HUES64 (cell line): ENCODE results near the gene WNT9A.
"Not testable (repeated sequence)": the region's sequence is repeated elsewhere in the genome, so short reads cannot be mapped to it uniquely, and the experiment has no call there.

Experiments used
- H3K27ac ChIP-seq: 2 replicates; pipeline ENCODE4 v1.7.0; 2013; ENCODE audit warnings: low read depth, low read length, inconsistent platforms
- H3K27me3 ChIP-seq: 2 replicates; pipeline ENCODE4 v1.6.1; 2013; ENCODE audit warnings: mild to moderate bottlenecking, low read length; ENCODE audit not compliant: insufficient read depth
- H3K36me3 ChIP-seq: 2 replicates; pipeline ENCODE4 v1.6.1; 2013; ENCODE audit warnings: mild to moderate bottlenecking, low read length; ENCODE audit not compliant: insufficient read depth
- H3K4me1 ChIP-seq: 2 replicates; pipeline ENCODE4 v1.6.1; 2013; ENCODE audit warnings: mild to moderate bottlenecking, low read length, moderate library complexity; ENCODE audit not compliant: insufficient read depth
- H3K4me3 ChIP-seq: 2 replicates; pipeline ENCODE4 v1.5.1; 2013; ENCODE audit warnings: mild to moderate bottlenecking, low read length, moderate library complexity
- H3K9ac ChIP-seq: 2 replicates; pipeline ENCODE4 v1.6.1; 2013; ENCODE audit warnings: mild to moderate bottlenecking, low read depth, low read length
- H3K9me3 ChIP-seq: 2 replicates; pipeline ENCODE4 v1.6.1; 2013; ENCODE audit warnings: low read depth, low read length; ENCODE audit not compliant: insufficient read depth
- WGBS: fragments of 150-250, 120-280 bp; methylation state at CpG from one replicate; pipeline ENCODE4 v1.1.7; 2013; ENCODE audit warnings: missing lambda C conversion rate; 5-methylcytosine and 5-hydroxymethylcytosine counted together

WNT9A gene

GRCh38 chr1:227885135-227885647 is 62.5 kb downstream of the WNT9A start:
- H3K27me3 ChIP-seq = no peaks in the 10 kb centered on the region
- H3K36me3 ChIP-seq = no peaks in the 10 kb centered on the region
- WGBS = over 99% methylated on average over 8 of the region's 8 CpGs
- H3K4me1 ChIP-seq = peaks cover 3% of the 10 kb centered on the region; the same call in 1 of the 2 replicates
- no peak overlapping the region for H3K9ac ChIP-seq
- no peaks in the 10 kb centered on the region for H3K9me3 ChIP-seq
- H3K4me3 ChIP-seq = no peak overlapping the region
- no peak overlapping the region for H3K27ac ChIP-seq

GRCh38 chr1:227884370-227885134 is 63.2 kb downstream of the WNT9A start:
- WGBS = 93% methylated on average over 14 of the region's 15 CpGs
- Histone ChIP-seq H3K4me1 (peaks cover 3% of the 10 kb centered on the region; the same call in 1 of the 2 replicates), H3K27me3 (peaks cover 2% of the 10 kb centered on the region; the same call in 1 of the 2 replicates), H3K9ac (no peak overlapping the region), H3K36me3 (no peaks in the 10 kb centered on the region), H3K27ac (no peak overlapping the region), H3K4me3 (no peak overlapping the region), H3K9me3 (no peaks in the 10 kb centered on the region)

- Histone ChIP-seq H3K9ac (no peak overlapping the region), H3K27me3 (peaks cover 4% of the 10 kb centered on the region; the same call in 1 of the 2 replicates), H3K36me3 (no peaks in the 10 kb centered on the region), H3K9me3 (no peaks in the 10 kb centered on the region), H3K4me1 (peaks cover 3% of the 10 kb centered on the region; the same call in 1 of the 2 replicates), H3K27ac (no peak overlapping the region), H3K4me3 (no peak overlapping the region)
- WGBS = 94% methylated on average over 15 of the region's 15 CpGs
These were observed 64.0 kb downstream of the WNT9A start for GRCh38 chr1:227883641-227884301.

GRCh38 chr1:227883073-227883520 is 64.6 kb downstream of the WNT9A start:
- H3K27me3 ChIP-seq = peaks cover 4% of the 10 kb centered on the region; the same call in 1 of the 2 replicates
- no peak overlapping the region for H3K4me3 ChIP-seq
- no peaks in the 10 kb centered on the region for H3K9me3 ChIP-seq
- peaks cover 2% of the 10 kb centered on the region; the same call in 1 of the 2 replicates for H3K4me1 ChIP-seq
- no peak overlapping the region for H3K9ac ChIP-seq
- no peaks in the 10 kb centered on the region for H3K36me3 ChIP-seq
- no peak overlapping the region for H3K27ac ChIP-seq
- 93% methylated on average over 9 of the region's 9 CpGs for WGBS

- 89% methylated on average over 4 of the region's 4 CpGs for WGBS
- no peak overlapping the region for H3K9ac ChIP-seq
- no peak overlapping the region for H3K4me3 ChIP-seq
- H3K27ac ChIP-seq = no peak overlapping the region
- H3K36me3 ChIP-seq = no peaks in the 10 kb centered on the region
- peaks cover 4% of the 10 kb centered on the region; the same call in 1 of the 2 replicates for H3K27me3 ChIP-seq
- H3K9me3 ChIP-seq = no peaks in the 10 kb centered on the region
- no peaks in the 10 kb centered on the region for H3K4me1 ChIP-seq
These were observed 67.3 kb downstream of the WNT9A start for GRCh38 chr1:227880342-227880924.

GRCh38 chr1:227877810-227878209 is 69.9 kb downstream of the WNT9A start:
- H3K4me1 ChIP-seq, H3K27ac ChIP-seq, H3K9me3 ChIP-seq, H3K4me3 ChIP-seq, H3K27me3 ChIP-seq, H3K9ac ChIP-seq, H3K36me3 ChIP-seq: not testable (repeated sequence)
- WGBS = 100% methylated on average over 1 of the region's 3 CpGs

GRCh38 chr1:227871892-227872291 is 75.8 kb downstream of the WNT9A start:
- not testable (repeated sequence) for H3K4me1 ChIP-seq, H3K27ac ChIP-seq, H3K27me3 ChIP-seq, H3K9ac ChIP-seq, H3K4me3 ChIP-seq, H3K9me3 ChIP-seq, H3K36me3 ChIP-seq
- 85% methylated on average over 5 of the region's 5 CpGs for WGBS

GRCh38 chr1:227870366-227870765 is 77.4 kb downstream of the WNT9A start:
- H3K27ac ChIP-seq = no peak overlapping the region
- no peaks in the 10 kb centered on the region for H3K4me1 ChIP-seq
- no peaks in the 10 kb centered on the region for H3K36me3 ChIP-seq
- no peak overlapping the region for H3K4me3 ChIP-seq
- 83% methylated on average over 3 of the region's 3 CpGs for WGBS
- H3K9me3 ChIP-seq = 0 out of 2 replicates have a peak, but pooled peaks cover under 1% of the 10 kb centered on the region
- H3K27me3 ChIP-seq = no peaks in the 10 kb centered on the region
- no peak overlapping the region for H3K9ac ChIP-seq

GRCh38 chr1:227869851-227870305 is 77.9 kb downstream of the WNT9A start:
- WGBS = 93% methylated on average over 5 of the region's 5 CpGs
- H3K9ac ChIP-seq = no peak overlapping the region

GRCh38 chr1:227869279-227869842 is 78.4 kb downstream of the WNT9A start:
- Histone ChIP-seq H3K27me3 (no peaks in the 10 kb centered on the region), H3K9me3 (peaks cover 8% of the 10 kb centered on the region; the same call in 1 of the 2 replicates), H3K4me3 (no peak overlapping the region), H3K36me3 (no peaks in the 10 kb centered on the region), H3K4me1 (no peaks in the 10 kb centered on the region), H3K27ac (no peak overlapping the region), H3K9ac (no peak overlapping the region)
- WGBS = 93% methylated on average over 5 of the region's 5 CpGs

More at GRCh38 chr1:227869851-227870305, 77.9 kb downstream of the WNT9A start:
- no peaks in the 10 kb centered on the region for H3K27me3 ChIP-seq
- no peaks in the 10 kb centered on the region for H3K4me1 ChIP-seq
- H3K36me3 ChIP-seq = no peaks in the 10 kb centered on the region
- no peak overlapping the region for H3K27ac ChIP-seq
- no peak overlapping the region for H3K4me3 ChIP-seq
- peaks cover 5% of the 10 kb centered on the region; the same call in 1 of the 2 replicates for H3K9me3 ChIP-seq
